ENCODE results near the gene SLC6A16.
"Not testable (repeated sequence)": the region's sequence is repeated elsewhere in the genome, so short reads cannot be mapped to it uniquely, and the experiment has no call there.

Gene SLC6A16

GRCh38 chr19:49324801-49325576 lies at the start of gene SLC6A16:
SLC6A16 (minus strand) TSS chr19:49325191; CDS start chr19:49311347, 13,844 bp downstream.
- TF ChIP-seq ZNF274 (IDR thresholded peaks at IDR 0.05; ENCODE audit: low read depth, low read length) = no peak
- H3K4me3 ChIP-seq (ENCODE audit: low read length) = no peak within 1 kb of the TSS

- not testable (repeated sequence) for H3K4me3 ChIP-seq (ENCODE audit: low read length)
Measured at GRCh38 chr19:49373174-49373573, 48.2 kb upstream of the SLC6A16 start.

- no peak for TF ChIP-seq ZNF274 (IDR thresholded peaks at IDR 0.05; ENCODE audit: low read depth, low read length)
- no peak overlapping the region for H3K4me3 ChIP-seq (ENCODE audit: low read length)
Measured at GRCh38 chr19:49371184-49371583, 46.2 kb upstream of the SLC6A16 start.

- TF ChIP-seq ZNF274 (IDR thresholded peaks at IDR 0.05; ENCODE audit: low read depth, low read length) = no peak
Measured at GRCh38 chr19:49368711-49369358, 43.8 kb upstream of the SLC6A16 start.

GRCh38 chr19:49366110-49366509 lies 41.1 kb upstream of the SLC6A16 start:
- no peak for TF ChIP-seq ZNF274 (IDR thresholded peaks at IDR 0.05; ENCODE audit: low read depth, low read length)
- no peak overlapping the region for H3K4me3 ChIP-seq (ENCODE audit: low read length)

More at GRCh38 chr19:49368711-49369358, 43.8 kb upstream of the SLC6A16 start:
- H3K4me3 ChIP-seq (ENCODE audit: low read length) = no peak overlapping the region

- no peak for TF ChIP-seq ZNF274 (IDR thresholded peaks at IDR 0.05; ENCODE audit: low read depth, low read length)
- H3K4me3 ChIP-seq (ENCODE audit: low read length) = no peak overlapping the region; the same call in 1 of the 2 replicates
Measured at GRCh38 chr19:49364083-49364737, 39.2 kb upstream of the SLC6A16 start.

GRCh38 chr19:49363268-49364082 lies 38.5 kb upstream of the SLC6A16 start, which contains the start of gene DKKL1:
DKKL1 (plus strand) TSS chr19:49363877; CDS start chr19:49363999, 122 bp downstream.
- H3K4me3 ChIP-seq (ENCODE audit: low read length) = no peak within 1 kb of the TSS; the same call in 1 of the 2 replicates
- no peak for TF ChIP-seq ZNF274 (IDR thresholded peaks at IDR 0.05; ENCODE audit: low read depth, low read length)

GRCh38 chr19:49362929-49363267 lies 37.9 kb upstream of the SLC6A16 start:
- H3K4me3 ChIP-seq (ENCODE audit: low read length) = no peak overlapping the region
- no peak for TF ChIP-seq ZNF274 (IDR thresholded peaks at IDR 0.05; ENCODE audit: low read depth, low read length)

- TF ChIP-seq ZNF274 (IDR thresholded peaks at IDR 0.05; ENCODE audit: low read depth, low read length) = no peak
- peak within 1 kb of the TSS; percentile 11; the same call in 1 of the 2 replicates for H3K4me3 ChIP-seq (ENCODE audit: low read length)
Measured at GRCh38 chr19:49362048-49362928, 37.3 kb upstream of the SLC6A16 start, which contains the start of gene TEAD2. TEAD2 (minus strand) TSS chr19:49362416; CDS start chr19:49360075, 2,341 bp downstream.

- peak overlapping the region; percentile 11; the same call in 1 of the 2 replicates for H3K4me3 ChIP-seq (ENCODE audit: low read length)
- no peak for TF ChIP-seq ZNF274 (IDR thresholded peaks at IDR 0.05; ENCODE audit: low read depth, low read length)
Measured at GRCh38 chr19:49361438-49362047, 36.6 kb upstream of the SLC6A16 start.

GRCh38 chr19:49359851-49360820 lies 35.1 kb upstream of the SLC6A16 start:
- no peak for TF ChIP-seq ZNF274 (IDR thresholded peaks at IDR 0.05; ENCODE audit: low read depth, low read length)

More at GRCh38 chr19:49359851-49360820, 35.1 kb upstream of the SLC6A16 start:
- H3K4me3 ChIP-seq (ENCODE audit: low read length) = no peak overlapping the region
